NCI-H226 (cell line): ENCODE data around the gene SPINK5.
A peak's percentile ranks its signal among the peaks of the same experiment; 100 is the strongest.
"Not testable (repeated sequence)": the region's sequence is repeated elsewhere in the genome, so short reads cannot be mapped to it uniquely, and the experiment has no call there.

ENCODE experiments used
- DNase-seq: peaks from one replicate; pipeline ENCODE4 v3.0.0-alpha.2; 2015

SPINK5 gene, protein sequence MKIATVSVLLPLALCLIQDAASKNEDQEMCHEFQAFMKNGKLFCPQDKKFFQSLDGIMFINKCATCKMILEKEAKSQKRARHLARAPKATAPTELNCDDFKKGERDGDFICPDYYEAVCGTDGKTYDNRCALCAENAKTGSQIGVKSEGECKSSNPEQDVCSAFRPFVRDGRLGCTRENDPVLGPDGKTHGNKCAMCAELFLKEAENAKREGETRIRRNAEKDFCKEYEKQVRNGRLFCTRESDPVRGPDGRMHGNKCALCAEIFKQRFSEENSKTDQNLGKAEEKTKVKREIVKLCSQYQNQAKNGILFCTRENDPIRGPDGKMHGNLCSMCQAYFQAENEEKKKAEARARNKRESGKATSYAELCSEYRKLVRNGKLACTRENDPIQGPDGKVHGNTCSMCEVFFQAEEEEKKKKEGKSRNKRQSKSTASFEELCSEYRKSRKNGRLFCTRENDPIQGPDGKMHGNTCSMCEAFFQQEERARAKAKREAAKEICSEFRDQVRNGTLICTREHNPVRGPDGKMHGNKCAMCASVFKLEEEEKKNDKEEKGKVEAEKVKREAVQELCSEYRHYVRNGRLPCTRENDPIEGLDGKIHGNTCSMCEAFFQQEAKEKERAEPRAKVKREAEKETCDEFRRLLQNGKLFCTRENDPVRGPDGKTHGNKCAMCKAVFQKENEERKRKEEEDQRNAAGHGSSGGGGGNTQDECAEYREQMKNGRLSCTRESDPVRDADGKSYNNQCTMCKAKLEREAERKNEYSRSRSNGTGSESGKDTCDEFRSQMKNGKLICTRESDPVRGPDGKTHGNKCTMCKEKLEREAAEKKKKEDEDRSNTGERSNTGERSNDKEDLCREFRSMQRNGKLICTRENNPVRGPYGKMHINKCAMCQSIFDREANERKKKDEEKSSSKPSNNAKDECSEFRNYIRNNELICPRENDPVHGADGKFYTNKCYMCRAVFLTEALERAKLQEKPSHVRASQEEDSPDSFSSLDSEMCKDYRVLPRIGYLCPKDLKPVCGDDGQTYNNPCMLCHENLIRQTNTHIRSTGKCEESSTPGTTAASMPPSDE

DNA sequence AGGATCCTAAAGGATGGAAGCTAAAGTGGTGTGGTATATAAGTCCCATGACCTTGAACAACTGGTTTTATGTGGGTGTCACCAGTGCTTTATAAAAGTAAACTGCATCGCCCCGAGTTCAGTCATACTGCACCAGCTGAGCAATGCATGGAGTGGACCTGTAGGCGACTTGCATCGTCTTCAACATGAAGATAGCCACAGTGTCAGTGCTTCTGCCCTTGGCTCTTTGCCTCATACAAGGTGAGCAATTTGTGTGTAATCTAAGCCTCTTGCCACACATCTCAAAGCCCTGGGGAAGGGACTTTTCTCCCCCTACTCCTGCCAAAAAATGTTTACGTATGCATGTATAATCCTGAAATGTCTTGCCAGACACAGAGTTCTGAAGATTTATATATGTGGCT, at the start of gene SPINK5:
Gene SPINK5 (plus strand): TSS at position 120 of the 400 bp plus-strand sequence. CDS start 65 bp downstream, at position 185.
- DNase-seq: no peak

DNA sequence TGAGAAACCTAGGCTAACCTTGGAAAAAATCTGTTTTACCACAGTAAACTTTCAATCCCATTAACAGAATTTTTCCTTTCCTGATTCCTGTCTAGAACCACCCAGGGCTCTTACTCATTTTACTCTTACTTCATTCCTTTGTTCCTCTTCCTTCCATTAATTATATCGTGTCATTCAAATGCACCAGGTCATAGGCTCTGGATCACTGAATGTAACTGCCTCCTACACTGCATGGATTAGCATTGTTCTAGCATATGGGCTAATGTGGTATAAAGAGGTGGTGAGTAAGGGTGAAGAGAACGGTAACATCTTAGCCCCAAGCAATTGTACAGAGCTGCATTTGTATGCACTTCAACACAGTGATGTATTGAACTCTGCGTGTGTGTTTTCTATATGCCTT, 49.5 kb upstream of the SPINK5 start:
- DNase-seq: no peak

DNA sequence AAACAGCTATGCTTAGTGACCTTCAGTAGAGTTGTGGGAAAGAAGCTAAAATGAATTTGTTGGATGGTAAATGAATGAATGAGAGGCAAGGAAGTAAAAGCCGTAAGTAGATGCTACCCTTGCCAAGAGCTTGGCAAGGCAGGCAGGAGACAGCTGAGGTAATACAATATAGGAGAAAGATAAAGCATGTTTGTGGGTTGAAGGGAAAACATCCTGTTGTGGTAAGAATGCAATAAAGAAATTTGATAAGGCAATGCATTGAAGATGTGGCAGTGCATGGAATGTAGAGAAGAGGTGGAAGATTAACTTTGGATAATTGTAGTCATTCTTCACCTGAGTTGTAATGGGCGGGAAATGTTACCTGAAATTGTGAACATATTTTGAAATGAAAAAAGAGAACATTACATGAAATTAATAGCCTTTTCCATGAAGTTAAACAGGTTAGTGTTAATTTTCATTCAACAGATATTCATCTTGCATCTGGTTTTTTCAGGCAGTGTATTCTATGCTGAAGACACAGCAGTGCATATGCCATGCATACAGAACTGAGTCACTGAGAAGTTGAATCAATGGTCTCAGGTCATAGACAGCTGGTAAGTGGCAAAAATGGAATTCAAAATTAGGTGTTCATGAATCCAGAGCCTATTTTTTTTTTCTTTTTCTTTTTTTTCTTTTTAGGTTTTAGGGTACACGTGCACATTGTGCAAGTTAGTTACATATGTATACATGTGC, 43.4 kb upstream of the SPINK5 start:
- DNase-seq: no peak

DNA sequence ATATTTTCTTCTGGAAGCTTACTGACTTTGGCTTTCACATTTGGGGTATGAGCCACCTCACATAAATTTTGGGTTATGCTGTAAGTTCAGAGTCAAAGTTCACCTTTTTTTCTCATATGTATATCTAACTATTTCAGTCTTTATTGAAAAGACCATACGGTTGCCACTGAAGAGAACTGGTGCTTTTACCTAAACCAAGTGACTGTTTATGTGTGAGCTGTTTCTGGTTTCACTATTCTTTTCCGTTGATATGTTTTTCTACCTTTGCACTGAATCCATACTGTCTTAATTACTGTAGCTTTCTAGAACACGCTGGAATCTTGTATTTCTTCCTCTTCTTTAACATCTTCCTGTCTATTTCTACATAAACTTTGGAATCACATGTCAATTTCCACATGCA, 36.3 kb upstream of the SPINK5 start:
- DNase-seq: no peak

DNA sequence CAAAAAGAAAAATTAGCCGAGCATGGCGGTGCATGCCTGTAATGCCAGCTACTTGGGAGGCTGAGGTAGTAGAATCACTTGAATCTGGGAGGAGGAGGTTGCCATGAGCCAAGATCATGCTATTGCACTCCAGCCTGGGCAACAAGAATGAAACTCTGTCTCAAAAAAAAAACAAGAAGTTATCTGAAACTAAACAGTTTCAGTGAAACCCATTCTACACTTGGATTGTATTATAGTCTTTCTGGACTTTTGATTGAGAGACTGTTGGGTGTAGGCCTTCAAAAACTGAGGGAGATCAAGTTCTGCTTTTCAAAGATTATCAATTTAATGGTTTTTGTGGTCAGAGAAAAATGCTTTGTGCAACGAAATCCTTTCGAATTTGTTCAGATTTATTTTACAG, 34.6 kb upstream of the SPINK5 start:
- DNase-seq: no peak

DNA sequence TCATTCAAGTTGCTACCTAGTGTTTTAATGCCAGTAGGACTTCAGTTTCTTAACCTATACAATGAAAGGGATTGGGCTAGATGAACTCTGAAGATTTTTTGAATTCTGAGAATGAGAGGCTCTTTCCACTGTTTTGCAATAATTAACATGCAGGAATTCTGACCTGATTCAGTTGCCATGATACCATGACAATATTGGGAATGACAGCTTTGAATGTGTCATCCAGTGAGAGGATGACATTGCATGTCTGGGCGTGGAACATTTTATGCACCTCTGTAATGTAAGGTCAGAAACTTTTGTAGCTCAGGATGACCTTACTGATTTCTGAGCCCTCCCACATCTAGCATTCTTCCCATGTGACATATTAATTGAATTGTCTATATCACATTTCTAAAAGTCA, 30.6 kb upstream of the SPINK5 start:
- DNase-seq: no peak

DNA sequence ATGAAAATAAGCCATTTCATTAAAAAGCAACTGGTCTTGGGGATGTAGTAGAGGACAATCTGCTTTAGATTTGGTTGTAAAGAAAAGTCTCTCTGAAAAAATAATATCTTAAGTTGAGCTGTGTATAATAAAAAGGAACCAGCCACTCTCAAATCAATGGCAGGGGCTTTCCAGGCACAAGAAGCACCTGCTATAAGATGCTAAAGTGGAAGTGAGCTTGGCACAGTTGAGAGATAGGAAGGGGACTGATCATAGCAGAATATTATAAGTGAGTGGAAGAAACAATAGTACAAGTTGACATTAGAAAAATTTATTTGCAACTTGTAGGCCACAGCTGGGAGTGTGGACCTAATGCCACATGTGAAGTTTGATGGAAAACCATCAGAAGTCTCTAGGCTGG, 28.1 kb upstream of the SPINK5 start:
- no peak for DNase-seq

DNA sequence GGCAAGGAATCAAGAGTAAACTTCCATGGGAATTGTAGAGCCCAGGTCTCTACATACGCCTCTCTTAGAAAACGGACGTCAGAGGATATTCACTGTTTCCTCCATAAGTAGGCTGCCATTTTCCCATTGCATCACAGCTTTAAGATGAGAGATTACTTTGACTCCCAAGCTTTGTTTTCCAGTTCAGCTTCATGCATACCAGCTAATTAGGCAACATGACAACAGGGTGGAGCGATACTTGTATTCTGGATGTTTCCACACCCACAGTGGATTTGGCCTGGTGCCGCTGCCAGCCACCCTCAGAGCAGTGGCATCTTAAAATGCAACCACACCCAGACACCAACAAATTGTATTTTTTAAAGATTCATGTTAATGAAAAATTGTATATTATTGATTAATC, 20.9 kb upstream of the SPINK5 start:
- DNase-seq: no peak

DNA sequence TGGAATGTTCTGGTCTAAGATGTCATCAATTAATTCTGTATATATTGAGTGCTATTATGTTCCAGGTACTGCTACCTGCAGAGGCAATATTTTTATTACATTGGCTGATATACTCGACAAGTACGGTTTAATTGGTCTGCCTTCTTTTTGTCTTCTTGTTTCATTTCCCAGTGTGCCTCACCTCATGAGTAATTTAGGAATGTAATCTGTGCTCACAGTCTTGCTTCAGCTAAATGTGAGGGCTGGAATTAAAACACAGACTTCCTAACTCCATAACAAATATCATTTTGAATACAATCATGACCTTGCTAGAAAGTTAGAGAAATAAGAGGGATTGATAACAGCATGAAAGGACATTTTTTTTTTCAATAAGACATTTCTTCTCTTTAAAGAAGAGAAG, 20.1 kb upstream of the SPINK5 start:
- no peak for DNase-seq

DNA sequence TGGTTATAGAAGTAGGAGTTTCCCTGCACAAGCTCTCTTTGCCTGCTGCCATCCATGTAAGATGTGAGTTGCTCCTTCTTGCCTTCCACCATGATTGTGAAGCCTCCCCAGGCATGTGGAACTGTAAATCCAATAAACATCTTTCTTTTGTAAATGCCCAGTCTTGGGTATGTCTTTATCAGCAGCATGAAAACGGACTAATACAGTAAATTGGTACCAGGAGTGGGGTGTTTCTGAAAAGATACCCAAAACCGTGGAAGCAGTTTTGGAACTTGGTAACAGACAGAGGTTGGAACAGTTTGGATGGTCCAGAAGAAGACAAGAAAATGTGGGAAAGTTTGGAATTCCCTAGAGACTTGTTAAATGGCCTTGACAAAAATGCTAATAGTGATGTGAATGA, 8.6 kb upstream of the SPINK5 start:
- not testable (repeated sequence) for DNase-seq

DNA sequence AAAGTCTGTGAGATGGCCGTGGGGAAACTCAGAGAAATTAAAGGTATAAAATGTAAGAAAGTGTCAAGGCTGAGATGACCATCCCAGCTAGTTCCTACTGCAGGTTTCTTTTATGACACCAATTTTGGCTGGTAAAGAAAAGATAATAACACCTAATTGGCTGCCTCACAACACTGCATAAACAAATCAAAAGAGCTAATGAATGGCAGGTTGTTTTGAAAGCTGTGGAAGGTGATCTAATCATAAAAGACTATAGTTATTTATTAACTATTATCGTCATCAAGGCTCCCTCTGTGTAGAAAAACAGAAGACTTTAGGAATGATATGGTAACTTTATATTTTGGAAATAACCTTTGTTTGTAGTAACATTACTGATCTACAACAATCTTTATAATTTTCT, 3.5 kb upstream of the SPINK5 start:
- DNase-seq: no peak

DNA sequence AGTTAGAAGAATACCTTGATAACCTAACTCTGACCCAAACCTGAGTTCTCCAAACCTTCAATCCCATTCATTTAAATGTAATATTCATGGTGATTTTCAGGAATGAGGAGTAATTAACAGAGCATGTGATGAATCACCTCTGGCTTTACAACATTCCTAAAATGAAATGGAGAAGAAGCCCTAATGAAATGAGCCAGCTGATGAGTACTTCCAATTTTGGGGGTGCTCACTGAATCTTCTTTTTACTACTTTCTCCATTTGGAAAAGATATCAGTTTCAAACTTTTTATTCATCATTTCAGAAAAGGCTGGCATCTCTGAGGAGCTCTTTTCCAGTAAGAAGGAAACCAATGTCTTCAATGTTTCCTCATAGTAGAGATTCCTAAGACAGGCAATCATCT, 2.9 kb upstream of the SPINK5 start:
- no peak for DNase-seq

DNA sequence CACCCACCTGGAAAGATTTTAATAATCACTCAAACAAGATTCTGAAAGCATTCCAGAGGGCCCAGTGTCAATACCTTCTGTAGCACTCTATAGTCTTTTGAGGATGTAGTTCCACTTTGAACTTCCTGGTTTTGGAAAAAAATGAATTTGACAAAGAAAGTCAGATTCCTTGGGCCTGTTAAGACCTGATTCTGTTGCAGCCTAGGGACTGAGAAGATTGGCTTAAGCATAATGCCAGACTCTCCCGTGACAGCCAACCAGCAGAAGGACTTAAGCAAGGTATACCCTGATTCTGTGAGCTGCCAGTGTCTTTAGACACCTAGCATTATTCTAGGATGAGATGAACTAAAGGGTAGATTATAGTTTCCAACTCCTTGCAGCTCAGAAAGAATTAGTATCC, 6.8 kb downstream of the SPINK5 start:
- no peak for DNase-seq

DNA sequence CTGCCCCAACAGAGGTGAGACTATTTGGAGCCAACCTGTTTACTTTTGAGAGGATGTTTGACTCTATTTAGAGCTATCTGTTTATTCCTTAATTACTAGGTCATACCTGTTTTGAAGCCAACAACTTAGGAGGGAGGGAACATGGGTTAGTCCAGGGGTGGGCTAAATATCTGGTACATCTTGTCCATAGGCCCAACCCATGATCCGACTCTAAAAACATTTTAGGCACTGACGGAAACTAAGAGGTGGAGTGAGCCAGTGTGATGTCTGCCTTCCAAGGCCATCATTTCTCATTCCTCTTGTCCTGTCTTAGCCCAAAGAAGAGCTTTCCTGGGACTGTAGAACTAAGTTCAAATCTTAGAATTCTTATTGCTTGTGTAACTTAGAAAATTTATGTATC, 8.4 kb downstream of the SPINK5 start:
- no peak for DNase-seq

DNA sequence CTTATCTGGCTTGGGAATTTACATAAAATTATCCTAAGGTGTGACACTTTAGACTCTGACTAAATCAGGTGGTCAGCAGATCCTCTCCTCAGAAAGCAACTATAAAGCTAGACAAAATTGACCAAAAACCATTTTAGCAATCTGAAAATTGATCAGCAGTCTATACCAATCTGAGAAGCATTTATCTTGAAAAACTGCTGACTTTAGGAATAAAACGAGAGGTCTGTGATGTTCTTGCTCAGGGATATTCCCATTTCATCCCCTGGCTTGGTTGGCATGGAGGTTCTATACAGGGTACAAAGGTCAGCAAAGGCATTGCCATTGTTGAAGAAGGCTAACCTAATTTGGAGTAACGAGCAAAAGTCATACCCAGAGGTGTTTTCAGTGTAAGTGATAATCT, 11.7 kb downstream of the SPINK5 start:
- DNase-seq: no peak

DNA sequence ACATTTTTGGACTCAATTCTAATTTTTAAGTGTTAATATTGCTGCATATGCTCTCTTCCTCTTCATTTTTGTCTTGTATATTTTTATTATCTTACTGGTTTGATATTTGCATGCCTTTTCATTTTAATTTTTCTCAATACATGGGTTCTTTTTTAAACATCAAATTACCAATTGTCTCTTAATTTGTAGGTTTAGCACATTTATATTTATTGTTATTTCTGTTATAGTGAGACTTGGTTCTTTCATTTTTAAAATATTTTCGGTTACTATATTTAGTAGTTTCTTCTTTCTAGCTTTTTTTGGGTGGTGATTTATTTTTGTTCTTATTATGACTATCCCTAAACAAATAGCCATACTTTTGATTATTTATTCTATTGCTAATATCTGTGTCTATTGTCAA, 19.4 kb downstream of the SPINK5 start:
- no peak for DNase-seq

DNA sequence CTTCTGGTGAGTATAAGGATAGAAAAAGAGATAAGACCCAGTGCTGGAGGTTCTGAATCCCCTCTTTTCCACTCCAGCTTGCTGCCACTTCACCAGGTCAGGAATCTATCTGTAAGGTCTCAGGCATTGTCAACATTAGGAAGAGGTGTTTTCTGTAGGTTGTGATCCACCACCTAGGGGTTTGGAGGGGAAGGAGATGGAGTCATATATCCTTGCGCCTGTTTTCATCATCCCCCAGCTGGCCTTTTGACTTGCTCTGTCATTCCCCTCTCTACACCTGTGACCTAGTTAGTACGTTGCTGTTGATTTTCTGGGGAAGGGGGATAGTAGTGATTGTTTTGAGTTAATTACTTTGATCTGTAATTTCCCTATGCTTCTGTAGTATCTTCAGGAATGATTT, 20.5 kb downstream of the SPINK5 start:
- no peak for DNase-seq

DNA sequence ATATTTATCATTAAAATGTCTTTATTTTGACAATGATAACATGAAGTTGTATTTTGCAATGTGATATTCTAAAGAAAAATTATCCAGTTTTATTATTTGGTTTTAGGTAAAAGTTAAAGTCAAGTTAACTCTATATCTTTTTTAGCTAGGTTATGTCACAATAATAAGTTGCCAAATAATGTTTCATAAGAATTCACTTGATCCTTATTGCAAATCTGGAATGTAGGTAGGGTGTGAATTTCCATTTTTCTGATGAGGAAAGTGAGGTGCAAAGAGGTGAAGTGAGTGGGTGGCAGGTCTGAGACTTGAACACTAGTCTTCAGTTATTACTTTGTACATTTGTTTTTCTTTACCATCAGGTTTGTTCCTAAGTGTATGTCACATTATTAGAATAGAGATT, 21.5 kb downstream of the SPINK5 start:
- DNase-seq: no peak

DNA sequence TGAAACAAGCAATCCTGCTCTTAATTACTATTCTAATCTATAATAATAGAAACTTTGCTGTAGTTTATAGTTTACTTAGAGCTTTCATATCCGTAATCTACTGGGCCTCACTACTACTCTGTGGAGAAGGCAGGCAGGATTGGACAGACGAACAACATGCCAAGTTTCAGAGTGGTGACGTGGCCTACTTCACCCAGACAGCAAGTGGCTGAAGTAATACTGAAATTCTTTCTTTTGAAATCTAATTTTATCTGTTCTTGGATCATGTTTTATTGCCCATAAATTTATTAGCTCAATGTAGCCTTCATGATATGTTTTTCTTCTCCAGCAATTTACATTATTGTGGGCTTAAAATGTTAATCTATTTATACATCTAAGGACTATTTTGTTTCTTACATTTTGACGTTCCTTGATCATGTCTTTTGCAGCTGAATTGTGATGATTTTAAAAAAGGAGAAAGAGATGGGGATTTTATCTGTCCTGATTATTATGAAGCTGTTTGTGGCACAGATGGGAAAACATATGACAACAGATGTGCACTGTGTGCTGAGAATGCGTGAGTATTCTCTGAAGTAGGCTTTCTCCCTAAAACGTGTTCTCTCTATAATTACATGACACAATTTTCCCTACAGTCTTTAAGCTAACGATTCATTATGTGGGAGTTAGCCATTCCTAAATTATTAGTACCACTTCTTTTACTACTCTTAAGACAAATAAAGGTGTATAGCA, 22.4 kb downstream of the SPINK5 start:
- no peak for DNase-seq

DNA sequence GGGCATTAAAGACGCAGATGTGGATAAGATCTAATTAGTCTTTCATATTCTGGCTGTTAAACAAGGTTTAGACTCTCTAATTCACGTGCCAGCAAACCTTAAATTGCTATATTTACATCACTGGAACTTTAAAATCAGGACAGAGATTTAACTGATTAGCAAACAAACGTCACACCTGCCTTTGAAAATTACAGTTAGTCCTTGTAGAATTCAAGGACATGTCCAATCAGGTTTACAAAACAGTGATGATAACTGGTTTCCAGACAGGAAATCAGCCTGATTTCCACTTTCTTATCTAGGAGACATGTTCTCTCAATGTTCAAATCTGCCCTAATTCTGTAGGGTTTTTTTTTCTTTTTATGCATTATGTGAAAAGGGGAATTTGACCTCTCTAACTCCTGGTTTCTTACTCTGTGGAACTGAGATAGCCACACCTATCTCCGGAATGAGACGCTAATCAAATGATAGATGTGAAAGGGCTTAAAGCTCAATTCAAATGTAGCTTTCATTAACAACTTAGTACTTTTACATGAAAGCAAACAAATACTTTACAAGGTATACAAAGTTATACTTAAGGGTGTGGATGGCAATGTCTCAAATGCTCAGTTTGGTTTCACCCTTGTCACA, 26.5 kb downstream of the SPINK5 start:
- DNase-seq: no peak

DNA sequence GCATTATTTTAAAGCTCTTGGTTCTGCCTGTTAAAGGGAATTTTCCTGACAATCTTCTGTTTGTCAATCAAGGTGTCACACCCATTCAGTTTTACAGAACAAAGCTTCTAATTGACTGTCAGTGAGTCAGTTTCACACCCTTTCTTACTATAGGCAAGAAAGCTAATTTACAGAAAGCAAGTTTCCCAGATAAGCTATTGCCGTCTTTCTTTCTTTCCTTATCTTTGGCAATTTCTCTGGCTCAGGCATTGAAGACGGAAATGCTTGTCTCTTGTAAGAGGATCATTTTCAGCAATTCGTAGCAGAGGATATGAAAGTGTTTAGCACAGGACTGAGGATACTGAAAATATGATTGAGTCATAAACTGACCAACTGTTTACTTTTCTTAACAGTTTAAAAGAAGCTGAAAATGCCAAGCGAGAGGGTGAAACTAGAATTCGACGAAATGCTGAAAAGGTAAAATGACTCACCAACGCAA, 27.0 kb downstream of the SPINK5 start:
- DNase-seq: peak; percentile 5
